Stomach (tissue), 4 donors: ENCODE data around the gene SH3BP4.
A peak's percentile ranks its signal among the peaks of the same experiment; 100 is the strongest.

Experiments used
- CTCF ChIP-seq, 7 experiments: fragments of 450-650 bp in 4 of 7; fragments of 200-600 bp in 3 of 7; sonication (generic) in 3 of 7; IDR thresholded peaks; one replicate each; pipeline ENCODE4 v1.5.1; 2016 to 2019; ENCODE audit warnings: antibody characterized with exemption in 7 of 7, control low read depth in 2 of 7, mild to moderate bottlenecking in 1 of 7
- EP300 ChIP-seq: sonication (generic); formaldehyde crosslinking; IDR thresholded peaks from one replicate; pipeline ENCODE4 v1.6.1; 2017; ENCODE audit warnings: antibody characterized with exemption
- POLR2A ChIP-seq, 4 donors: fragments of 450-650 bp; IDR thresholded peaks; one replicate each; pipeline ENCODE4 v1.6.1; 2016; ENCODE audit warnings: antibody characterized with exemption in 4 of 4, control low read depth in 2 of 4, mild to moderate bottlenecking in 1 of 4, moderate library complexity in 1 of 4
- POLR2AphosphoS5 ChIP-seq, 3 donors: sonication (generic); formaldehyde crosslinking; IDR thresholded peaks; one replicate each; pipeline ENCODE4 v1.6.1; 2016; ENCODE audit warnings: antibody characterized with exemption in 3 of 3

- TF ChIP-seq CTCF (IDR thresholded peaks at IDR 0.05) (no peak), POLR2AphosphoS5 (IDR thresholded peaks at IDR 0.05) (peak in 1 of 3 donors; percentile 23), POLR2A (IDR thresholded peaks at IDR 0.05) (no peak), EP300 (no peak)
Observed at GRCh38 chr2:234950730-234951663, 820 bp upstream of the SH3BP4 start.
